ENCODE data around the gene TEX26.

DNA sequence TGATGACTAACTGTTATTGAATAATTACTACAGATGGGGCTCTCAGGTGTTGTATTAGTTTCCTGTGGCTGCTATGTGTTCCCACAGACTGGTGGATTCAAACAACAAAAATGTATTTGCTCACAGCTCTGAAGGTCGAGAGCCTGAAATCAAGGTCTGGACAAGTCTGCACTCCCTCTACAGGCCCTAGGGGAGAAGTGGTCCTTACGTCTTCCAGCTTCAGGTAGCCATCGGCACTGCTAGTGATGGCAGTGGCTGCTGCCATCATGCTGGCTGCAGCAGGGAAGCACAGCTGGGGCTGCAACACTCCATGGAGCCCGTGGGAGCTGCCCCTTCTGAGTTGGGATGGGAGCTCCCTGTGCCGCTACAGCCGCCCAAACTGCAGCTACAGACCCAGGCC is 1.9 kb downstream of the TEX26 start:
- no peak for TF ChIP-seq SUZ12 (IDR thresholded peaks at IDR 0.05; ENCODE audit: extremely low read depth, insufficient read depth, insufficient read length)
- TF ChIP-seq YY1 (IDR thresholded peaks at IDR 0.05; ENCODE audit: insufficient read depth, insufficient read length): no peak

Measured in NT2/D1 (cell line).